Erythroblast (primary cell): ENCODE data around the gene UBL3.

Experiments used
- GATA1 ChIP-seq: IDR thresholded peaks from 2 replicates; pipeline ENCODE4 v1.6.1; 2011; ENCODE audit warnings: low read depth, mild to moderate bottlenecking, control low read depth, low read length, moderate library complexity
- POLR2A ChIP-seq: IDR thresholded peaks from 2 replicates; pipeline ENCODE4 v1.6.1; 2011; ENCODE audit warnings: mild to moderate bottlenecking, low read length

GRCh38 chr13:29858667-29859066 lies 8.2 kb upstream of the UBL3 start:
- TF ChIP-seq POLR2A (no peak), GATA1 (no peak)
